ENCODE measurements around the gene ASIC1. TPM values are rescaled to one million over a fixed set of nuclear protein-coding genes. Genes with fewer than 3 reads are reported as not detected.

ASIC1 gene
- total RNA-seq, 6 experiments from 2014 or later, result 0.07 to 0.19 (median 0.15) TPM; not detected in 2

GRCh38 chr12:50042693-50043092 lies 14.7 kb upstream of the ASIC1 start:
- WGBS (ENCODE audit: insufficient coverage, low coverage, low lambda C conversion rate, missing lambda C conversion rate), result 60% methylated on average over 1 of the region's 6 CpGs
- H3K27me3 ChIP-seq, result no peaks in the 10 kb centered on the region
- no peak for DNase-seq

GRCh38 chr12:50043308-50043707 lies 14.1 kb upstream of the ASIC1 start:
- intact Hi-C loops (cut with DNase I), result no loop called here
- H3K27me3 ChIP-seq, result no peaks in the 10 kb centered on the region
- H3K4me3 ChIP-seq, result no peak overlapping the region
- DNase-seq, result no peak
- TF ChIP-seq CTCF (IDR thresholded peaks at IDR 0.05), result no peak
- TF ChIP-seq POLR2A (IDR thresholded peaks at IDR 0.05), result no peak
- H3K27ac ChIP-seq, result no peak overlapping the region
- no peak for ATAC-seq
- no peaks in the 10 kb centered on the region for H3K4me1 ChIP-seq
- no peaks in the 10 kb centered on the region for H3K36me3 ChIP-seq
- no peaks in the 10 kb centered on the region for H3K9me3 ChIP-seq
- WGBS (ENCODE audit: insufficient coverage, low coverage, low lambda C conversion rate, missing lambda C conversion rate), result 61% methylated on average over 2 of the region's 2 CpGs

More at GRCh38 chr12:50042693-50043092, 14.7 kb upstream of the ASIC1 start:
- no peak for TF ChIP-seq POLR2A (IDR thresholded peaks at IDR 0.05)
- TF ChIP-seq CTCF (IDR thresholded peaks at IDR 0.05), result no peak
- Histone ChIP-seq H3K4me3 (no peak overlapping the region), H3K27ac (no peak overlapping the region), H3K36me3 (no peaks in the 10 kb centered on the region), H3K9me3 (no peaks in the 10 kb centered on the region), H3K4me1 (no peaks in the 10 kb centered on the region)
- ATAC-seq, result no peak
- intact Hi-C loops (cut with DNase I), result no loop called here

GRCh38 chr12:50043854-50044253 lies 13.5 kb upstream of the ASIC1 start:
- TF ChIP-seq POLR2A (IDR thresholded peaks at IDR 0.05) (no peak), CTCF (IDR thresholded peaks at IDR 0.05) (no peak)
- no peak for ATAC-seq
- H3K9me3 ChIP-seq, result no peaks in the 10 kb centered on the region

GRCh38 chr12:50047693-50048250 lies 9.6 kb upstream of the ASIC1 start:
- no peak for ATAC-seq
- H3K27ac ChIP-seq, result no peak overlapping the region
- intact Hi-C loops (cut with DNase I), result no loop called here
- H3K4me1 ChIP-seq, result peaks cover 0 to 4% (median 0%) of the 10 kb centered on the region in 4 donors
- no peak overlapping the region for H3K4me3 ChIP-seq
- DNase-seq, result no peak
- H3K9me3 ChIP-seq, result no peaks in the 10 kb centered on the region
- H3K27me3 ChIP-seq, result no peaks in the 10 kb centered on the region
- H3K36me3 ChIP-seq, result no peaks in the 10 kb centered on the region
- TF ChIP-seq POLR2A (IDR thresholded peaks at IDR 0.05) (no peak), CTCF (IDR thresholded peaks at IDR 0.05) (no peak)
- 83% methylated on average over 7 of the region's 7 CpGs for WGBS (ENCODE audit: insufficient coverage, low coverage, low lambda C conversion rate, missing lambda C conversion rate)

More at GRCh38 chr12:50043854-50044253, 13.5 kb upstream of the ASIC1 start:
- intact Hi-C loops (cut with DNase I), result no loop called here
- no peaks in the 10 kb centered on the region for H3K36me3 ChIP-seq
- no peaks in the 10 kb centered on the region for H3K27me3 ChIP-seq
- 68% methylated on average over 5 of the region's 6 CpGs for WGBS (ENCODE audit: insufficient coverage, low coverage, low lambda C conversion rate, missing lambda C conversion rate)
- no peaks in the 10 kb centered on the region for H3K4me1 ChIP-seq
- no peak for DNase-seq
- H3K4me3 ChIP-seq, result no peak overlapping the region
- no peak overlapping the region for H3K27ac ChIP-seq
